Measurements from ENCODE around the gene TEX35.

TEX35 gene

GRCh38 chr1:178509414-178510007 lies 3.4 kb upstream of the TEX35 start:
- no peak for DNase-seq (ENCODE audit: low read depth)
- H3K4me3 ChIP-seq (ENCODE audit: low read depth, low read length) = no peak overlapping the region

GRCh38 chr1:178510155-178510554 lies 2.8 kb upstream of the TEX35 start:
- DNase-seq (ENCODE audit: low read depth) = no peak
- no peak overlapping the region for H3K4me3 ChIP-seq (ENCODE audit: low read depth, low read length)

GRCh38 chr1:178513278-178513983 lies 522 bp downstream of the TEX35 start:
- no peak for DNase-seq (ENCODE audit: low read depth)
- no peak overlapping the region for H3K4me3 ChIP-seq (ENCODE audit: low read depth, low read length)

GRCh38 chr1:178516110-178516509 lies 3.2 kb downstream of the TEX35 start:
- no peak for DNase-seq (ENCODE audit: low read depth)
- no peak overlapping the region for H3K4me3 ChIP-seq (ENCODE audit: low read depth, low read length)

- H3K4me3 ChIP-seq (ENCODE audit: low read depth, low read length) = no peak overlapping the region
- no peak for DNase-seq (ENCODE audit: low read depth)
These were observed 6.0 kb downstream of the TEX35 start for GRCh38 chr1:178518894-178519293.

- DNase-seq (ENCODE audit: low read depth) = no peak
- no peak overlapping the region for H3K4me3 ChIP-seq (ENCODE audit: low read depth, low read length)
These were observed 7.9 kb downstream of the TEX35 start for GRCh38 chr1:178520803-178521202.

GRCh38 chr1:178521241-178521640 lies 8.3 kb downstream of the TEX35 start:
- DNase-seq (ENCODE audit: low read depth) = no peak
- H3K4me3 ChIP-seq (ENCODE audit: low read depth, low read length) = no peak overlapping the region

GRCh38 chr1:178527117-178527516 lies 14.2 kb downstream of the TEX35 start:
- DNase-seq (ENCODE audit: low read depth) = no peak
- H3K4me3 ChIP-seq (ENCODE audit: low read depth, low read length) = no peak overlapping the region

- no peak for DNase-seq (ENCODE audit: low read depth)
- no peak overlapping the region for H3K4me3 ChIP-seq (ENCODE audit: low read depth, low read length)
These were observed 15.5 kb downstream of the TEX35 start for GRCh38 chr1:178528228-178528952.

- H3K4me3 ChIP-seq (ENCODE audit: low read depth, low read length) = no peak overlapping the region
- no peak for DNase-seq (ENCODE audit: low read depth)
These were observed 16.0 kb downstream of the TEX35 start for GRCh38 chr1:178528953-178529335.

- H3K4me3 ChIP-seq (ENCODE audit: low read depth, low read length) = no peak overlapping the region
- no peak for DNase-seq (ENCODE audit: low read depth)
These were observed 16.6 kb downstream of the TEX35 start for GRCh38 chr1:178529364-178530036.

- peak; percentile 31 for DNase-seq (ENCODE audit: low read depth)
- no peak overlapping the region for H3K4me3 ChIP-seq (ENCODE audit: low read depth, low read length)
These were observed 17.1 kb downstream of the TEX35 start for GRCh38 chr1:178530037-178530402.

- H3K4me3 ChIP-seq (ENCODE audit: low read depth, low read length) = no peak overlapping the region
- DNase-seq (ENCODE audit: low read depth) = no peak
These were observed 17.6 kb downstream of the TEX35 start for GRCh38 chr1:178530502-178530901.

GRCh38 chr1:178531887-178532286 lies 19.0 kb downstream of the TEX35 start:
- H3K4me3 ChIP-seq (ENCODE audit: low read depth, low read length) = no peak overlapping the region
- no peak for DNase-seq (ENCODE audit: low read depth)

GRCh38 chr1:178532392-178532791 lies 19.5 kb downstream of the TEX35 start:
- H3K4me3 ChIP-seq (ENCODE audit: low read depth, low read length) = no peak overlapping the region
- DNase-seq (ENCODE audit: low read depth) = peak; percentile 29

GRCh38 chr1:178533121-178533946 lies 20.4 kb downstream of the TEX35 start:
- H3K4me3 ChIP-seq (ENCODE audit: low read depth, low read length) = no peak overlapping the region
- no peak for DNase-seq (ENCODE audit: low read depth)

GRCh38 chr1:178534137-178534868 lies 21.4 kb downstream of the TEX35 start:
- H3K4me3 ChIP-seq (ENCODE audit: low read depth, low read length) = no peak overlapping the region
- no peak for DNase-seq (ENCODE audit: low read depth)

GRCh38 chr1:178536329-178536728 lies 23.4 kb downstream of the TEX35 start:
- no peak for DNase-seq (ENCODE audit: low read depth)
- no peak overlapping the region for H3K4me3 ChIP-seq (ENCODE audit: low read depth, low read length)

- no peak overlapping the region for H3K4me3 ChIP-seq (ENCODE audit: low read depth, low read length)
- DNase-seq (ENCODE audit: low read depth) = peak; percentile 96
These were observed 24.0 kb downstream of the TEX35 start for GRCh38 chr1:178536844-178537371.

Data from skeletal muscle cell (primary cell).